Right atrium auricular region (tissue), 2 donors: ENCODE results near the gene PSG6. TPM values are rescaled to one million over a fixed set of nuclear protein-coding genes. Genes with fewer than 3 reads are reported as not detected.
"Not testable (repeated sequence)": the region's sequence is repeated elsewhere in the genome, so short reads cannot be mapped to it uniquely, and the experiment has no call there.

Experiments
- DNase-seq: peaks from one replicate; pipeline ENCODE4 v3.0.0-alpha.2; 2019; ENCODE audit warnings: low spot score
- H3K27ac ChIP-seq, 2 donors: fragments of 200-600 bp; sonication (generic); 1 replicate in 1 of 2; 2 replicates in 1 of 2; pipeline ENCODE4 v1.5.1; 2016 to 2019
- H3K27me3 ChIP-seq, 2 donors: fragments of 200-600 bp; sonication (generic); one replicate each; pipeline versions ENCODE4 v1.5.1 to v1.6.0; 2017 to 2019
- H3K36me3 ChIP-seq: fragments of 200-600 bp; sonication (generic); one replicate; pipeline ENCODE4 v1.5.1; 2016
- H3K4me1 ChIP-seq, 2 donors: fragments of 200-600 bp; sonication (generic); one replicate each; pipeline versions ENCODE4 v1.5.1 to v1.6.0; 2017 to 2019
- H3K4me3 ChIP-seq, 2 donors: fragments of 200-600 bp; sonication (generic); 1 replicate in 1 of 2; 2 replicates in 1 of 2; pipeline ENCODE4 v1.5.1; 2017 to 2019; ENCODE audit warnings: mild to moderate bottlenecking in 1 of 2, moderate library complexity in 1 of 2
- H3K9me3 ChIP-seq, 2 donors: fragments of 200-600 bp; sonication (generic); one replicate each; pipeline ENCODE4 v1.5.1; 2019
- total RNA-seq, 2 donors: library from RNA; depleted of rRNA; stranded (reverse); fragments of >200 nt; gene quantifications; one replicate each; pipeline ENCODE4 v1.1.0, GENCODE V29; 2016
- TF ChIP-seq, protein P1 (sequence below), 2 donors: fragments of 200-600 bp; sonication (generic); IDR thresholded peaks; one replicate each; pipeline ENCODE4 v1.5.1; 2019; ENCODE audit warnings: antibody characterized with exemption in 2 of 2

The PSG6 gene
- total RNA-seq = not detected

- H3K4me1 ChIP-seq, H3K36me3 ChIP-seq, H3K27ac ChIP-seq, H3K27me3 ChIP-seq, DNase-seq, H3K9me3 ChIP-seq, H3K4me3 ChIP-seq: not testable (repeated sequence)
Measured at GRCh38 chr19:42917634-42918033, at the start of gene PSG6. PSG6 (minus strand) TSS chr19:42917894; CDS start chr19:42917792, 102 bp downstream.

GRCh38 chr19:42965176-42965575, 47.5 kb upstream of the PSG6 start:
- Histone ChIP-seq H3K4me3 (no peak overlapping the region), H3K36me3 (no peaks in the 10 kb centered on the region), H3K4me1 (no peaks in the 10 kb centered on the region), H3K9me3 (no peaks in the 10 kb centered on the region), H3K27ac (no peak overlapping the region), H3K27me3 (no peaks in the 10 kb centered on the region)
- TF ChIP-seq, protein P1, sequence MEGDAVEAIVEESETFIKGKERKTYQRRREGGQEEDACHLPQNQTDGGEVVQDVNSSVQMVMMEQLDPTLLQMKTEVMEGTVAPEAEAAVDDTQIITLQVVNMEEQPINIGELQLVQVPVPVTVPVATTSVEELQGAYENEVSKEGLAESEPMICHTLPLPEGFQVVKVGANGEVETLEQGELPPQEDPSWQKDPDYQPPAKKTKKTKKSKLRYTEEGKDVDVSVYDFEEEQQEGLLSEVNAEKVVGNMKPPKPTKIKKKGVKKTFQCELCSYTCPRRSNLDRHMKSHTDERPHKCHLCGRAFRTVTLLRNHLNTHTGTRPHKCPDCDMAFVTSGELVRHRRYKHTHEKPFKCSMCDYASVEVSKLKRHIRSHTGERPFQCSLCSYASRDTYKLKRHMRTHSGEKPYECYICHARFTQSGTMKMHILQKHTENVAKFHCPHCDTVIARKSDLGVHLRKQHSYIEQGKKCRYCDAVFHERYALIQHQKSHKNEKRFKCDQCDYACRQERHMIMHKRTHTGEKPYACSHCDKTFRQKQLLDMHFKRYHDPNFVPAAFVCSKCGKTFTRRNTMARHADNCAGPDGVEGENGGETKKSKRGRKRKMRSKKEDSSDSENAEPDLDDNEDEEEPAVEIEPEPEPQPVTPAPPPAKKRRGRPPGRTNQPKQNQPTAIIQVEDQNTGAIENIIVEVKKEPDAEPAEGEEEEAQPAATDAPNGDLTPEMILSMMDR (IDR thresholded peaks at IDR 0.05) = no peak
- DNase-seq = no peak

DNA sequence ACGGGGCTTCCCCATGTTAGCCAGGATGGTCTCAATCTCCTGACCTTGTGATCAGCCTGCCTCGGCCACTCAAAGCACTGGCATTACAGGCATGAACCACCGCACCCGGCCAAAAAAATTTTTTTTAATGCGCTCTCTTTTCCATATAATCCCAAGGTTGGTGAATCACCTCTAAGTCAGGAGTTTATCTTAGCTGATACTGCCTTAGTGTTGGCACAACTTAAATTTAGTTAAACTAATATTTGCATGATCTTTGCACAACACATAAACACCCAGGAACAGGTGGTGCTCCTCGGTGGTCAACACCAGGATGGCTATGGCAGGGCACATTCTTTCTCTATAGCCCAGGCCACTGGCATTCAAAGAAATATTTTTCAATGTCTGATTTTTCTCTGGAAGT, 43.4 kb upstream of the PSG6 start:
- Histone ChIP-seq H3K4me1 (no peaks in the 10 kb centered on the region), H3K36me3 (no peaks in the 10 kb centered on the region), H3K4me3 (no peak overlapping the region), H3K27me3 (no peaks in the 10 kb centered on the region), H3K27ac (no peak overlapping the region), H3K9me3 (no peaks in the 10 kb centered on the region)
- no peak for DNase-seq
- TF ChIP-seq, protein P1 (IDR thresholded peaks at IDR 0.05) = no peak

GRCh38 chr19:42952126-42952525, 34.4 kb upstream of the PSG6 start:
- H3K27me3 ChIP-seq, H3K4me1 ChIP-seq, H3K27ac ChIP-seq, H3K36me3 ChIP-seq, H3K4me3 ChIP-seq, H3K9me3 ChIP-seq, DNase-seq: not testable (repeated sequence)

- H3K4me3 ChIP-seq, H3K27me3 ChIP-seq, H3K4me1 ChIP-seq, DNase-seq, H3K36me3 ChIP-seq, H3K9me3 ChIP-seq, H3K27ac ChIP-seq: not testable (repeated sequence)
Measured at GRCh38 chr19:42951476-42951875, 33.8 kb upstream of the PSG6 start.

GRCh38 chr19:42942187-42942789, 24.6 kb upstream of the PSG6 start:
- DNase-seq = no peak

GRCh38 chr19:42937107-42937506, 19.4 kb upstream of the PSG6 start, which contains the start of gene PSG7:
PSG7 (minus strand) TSS chr19:42937207; CDS start chr19:42937076, 131 bp downstream.
- not testable (repeated sequence) for H3K27me3 ChIP-seq, H3K36me3 ChIP-seq, H3K4me3 ChIP-seq, H3K9me3 ChIP-seq, DNase-seq, H3K4me1 ChIP-seq, H3K27ac ChIP-seq

More at GRCh38 chr19:42942187-42942789, 24.6 kb upstream of the PSG6 start:
- H3K36me3 ChIP-seq = no peaks in the 10 kb centered on the region
- H3K27me3 ChIP-seq = no peaks in the 10 kb centered on the region
- TF ChIP-seq, protein P1 (IDR thresholded peaks at IDR 0.05) = peak in 1 of 2 donors; percentile 43
- H3K27ac ChIP-seq = no peak overlapping the region
- H3K9me3 ChIP-seq = no peaks in the 10 kb centered on the region
- H3K4me1 ChIP-seq = no peaks in the 10 kb centered on the region
- H3K4me3 ChIP-seq = no peak overlapping the region

DNA sequence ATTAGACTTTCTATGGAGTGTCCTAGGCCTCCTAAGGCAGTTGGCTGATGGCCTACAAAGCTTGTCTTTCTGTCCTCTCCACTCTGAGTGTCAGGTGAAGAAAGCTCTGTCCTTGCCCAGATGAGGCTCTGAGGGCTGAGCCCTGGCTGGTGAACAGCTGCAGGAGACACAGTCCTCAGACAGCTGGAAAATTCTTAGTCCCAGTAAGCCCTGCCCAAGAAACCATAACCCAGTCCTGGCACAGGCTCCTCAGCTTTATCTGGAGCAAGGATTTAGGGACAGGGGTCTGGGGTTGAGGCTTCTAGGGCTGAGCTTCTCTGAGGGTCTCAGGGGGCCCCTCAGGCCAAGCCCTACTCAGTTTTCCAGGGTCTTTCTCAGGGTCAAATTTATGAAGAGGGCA, 17.0 kb upstream of the PSG6 start:
- not testable (repeated sequence) for H3K9me3 ChIP-seq, DNase-seq, H3K36me3 ChIP-seq, H3K4me3 ChIP-seq, H3K27ac ChIP-seq, H3K4me1 ChIP-seq, H3K27me3 ChIP-seq

DNA sequence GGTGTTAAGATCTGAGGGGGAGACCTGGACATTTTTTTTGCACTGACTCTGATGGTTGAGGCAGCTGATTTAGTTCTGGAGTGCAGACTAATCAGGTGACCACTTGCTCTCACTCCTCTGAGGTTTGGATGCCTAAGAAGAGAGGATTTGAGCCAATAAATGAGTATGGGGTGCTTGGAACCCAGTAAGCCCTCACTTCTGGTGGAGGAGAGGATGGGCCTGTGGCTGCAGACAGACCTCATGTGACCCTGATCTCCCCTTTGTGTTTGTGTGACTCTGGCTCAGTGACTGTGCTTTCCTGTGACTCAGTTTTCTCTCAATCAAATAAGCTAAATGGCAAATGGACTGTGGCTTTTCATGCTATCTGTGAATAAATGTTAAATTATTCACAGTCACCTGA, 16.5 kb upstream of the PSG6 start:
- DNase-seq, H3K4me3 ChIP-seq, H3K36me3 ChIP-seq, H3K4me1 ChIP-seq, H3K27ac ChIP-seq, H3K27me3 ChIP-seq, H3K9me3 ChIP-seq: not testable (repeated sequence)

GRCh38 chr19:42933412-42933811, 15.7 kb upstream of the PSG6 start:
- not testable (repeated sequence) for H3K4me3 ChIP-seq, H3K27me3 ChIP-seq, H3K27ac ChIP-seq, H3K9me3 ChIP-seq, H3K36me3 ChIP-seq, DNase-seq, H3K4me1 ChIP-seq

DNA sequence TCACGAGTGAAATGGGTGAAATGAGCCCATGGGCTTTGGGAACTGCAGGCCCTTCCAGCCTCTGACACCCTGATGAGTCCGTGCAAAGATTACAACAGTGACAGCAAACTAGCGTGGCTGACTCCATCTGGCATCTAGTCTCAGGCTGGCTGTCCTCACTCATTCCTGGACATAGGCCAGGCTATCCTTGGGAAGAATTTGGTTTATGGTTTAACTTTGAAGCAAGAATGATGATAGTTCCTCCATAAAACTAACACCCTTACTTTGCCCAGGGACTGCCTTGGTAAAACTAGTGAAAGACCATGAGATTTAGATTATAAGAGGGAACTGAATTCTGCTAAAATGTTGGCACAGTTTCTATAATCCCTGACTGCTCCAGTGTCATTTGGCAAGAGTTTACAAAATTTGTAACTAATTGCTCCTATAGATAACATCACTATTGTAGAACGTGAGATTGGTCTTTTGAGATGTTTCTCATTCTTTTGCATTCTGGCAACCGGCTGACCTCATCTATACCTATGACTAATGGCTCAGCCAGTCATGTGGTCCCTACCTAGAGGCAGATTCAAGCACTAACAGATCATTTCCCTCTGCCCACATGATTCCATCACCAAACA, 14.9 kb upstream of the PSG6 start:
- H3K4me3 ChIP-seq, H3K27ac ChIP-seq, H3K36me3 ChIP-seq, H3K9me3 ChIP-seq, H3K4me1 ChIP-seq, H3K27me3 ChIP-seq: not testable (repeated sequence)
- DNase-seq = peak; percentile 46
